OCI-LY1 (cell line): ENCODE measurements around the gene ALOX5AP.

ENCODE experiments used
- EZH2 ChIP-seq: fragments of 200-600 bp; sonication (generic), shearing (Covaris generic); IDR thresholded peaks from 2 replicates; pipeline ENCODE4 v1.8.0; 2017; ENCODE audit warnings: borderline replicate concordance, mixed run types, mild to moderate bottlenecking, antibody characterized with exemption, low read length, moderate library complexity, mixed read lengths
- TF ChIP-seq, protein P1 (sequence below): fragments of 200-600 bp; sonication (generic), shearing (Covaris generic); IDR thresholded peaks from 2 replicates; pipeline ENCODE4 v1.5.1; 2017; ENCODE audit warnings: mild to moderate bottlenecking, antibody characterized with exemption, low read length, moderate library complexity, mixed read lengths

DNA sequence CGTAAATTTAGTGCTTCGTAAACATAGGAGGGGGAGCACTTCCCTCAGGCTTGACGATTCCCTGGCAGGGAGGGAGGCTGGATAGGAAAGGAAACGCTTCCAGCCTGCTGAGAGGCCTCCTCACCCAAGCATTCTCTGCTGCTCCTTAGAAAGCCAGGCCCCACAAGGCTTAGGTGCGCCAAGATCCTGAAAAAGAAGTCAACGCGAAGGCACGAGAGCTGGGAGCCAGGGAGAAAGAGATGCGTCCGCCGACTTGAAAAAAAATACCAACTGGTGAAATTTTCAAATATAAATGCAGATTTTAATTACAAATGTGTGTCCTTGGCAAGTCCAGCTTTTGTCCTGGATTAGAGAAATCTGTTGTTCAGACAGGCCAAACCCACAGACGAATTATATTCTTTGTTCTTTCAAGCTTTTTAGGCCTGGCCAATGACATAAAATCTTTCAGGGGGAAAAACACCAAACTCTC is 64.0 kb downstream of the ALOX5AP start:
- TF ChIP-seq, protein P1, sequence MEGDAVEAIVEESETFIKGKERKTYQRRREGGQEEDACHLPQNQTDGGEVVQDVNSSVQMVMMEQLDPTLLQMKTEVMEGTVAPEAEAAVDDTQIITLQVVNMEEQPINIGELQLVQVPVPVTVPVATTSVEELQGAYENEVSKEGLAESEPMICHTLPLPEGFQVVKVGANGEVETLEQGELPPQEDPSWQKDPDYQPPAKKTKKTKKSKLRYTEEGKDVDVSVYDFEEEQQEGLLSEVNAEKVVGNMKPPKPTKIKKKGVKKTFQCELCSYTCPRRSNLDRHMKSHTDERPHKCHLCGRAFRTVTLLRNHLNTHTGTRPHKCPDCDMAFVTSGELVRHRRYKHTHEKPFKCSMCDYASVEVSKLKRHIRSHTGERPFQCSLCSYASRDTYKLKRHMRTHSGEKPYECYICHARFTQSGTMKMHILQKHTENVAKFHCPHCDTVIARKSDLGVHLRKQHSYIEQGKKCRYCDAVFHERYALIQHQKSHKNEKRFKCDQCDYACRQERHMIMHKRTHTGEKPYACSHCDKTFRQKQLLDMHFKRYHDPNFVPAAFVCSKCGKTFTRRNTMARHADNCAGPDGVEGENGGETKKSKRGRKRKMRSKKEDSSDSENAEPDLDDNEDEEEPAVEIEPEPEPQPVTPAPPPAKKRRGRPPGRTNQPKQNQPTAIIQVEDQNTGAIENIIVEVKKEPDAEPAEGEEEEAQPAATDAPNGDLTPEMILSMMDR, result no peak
- TF ChIP-seq EZH2, result no peak
